GM21367 (cell line): ENCODE results near the gene SULT4A1.
"Not testable (repeated sequence)": the region's sequence is repeated elsewhere in the genome, so short reads cannot be mapped to it uniquely, and the experiment has no call there.

Experiments
- ATAC-seq: cut with Tn5 transposase; IDR thresholded peaks from one replicate; pipeline ENCODE4 v1.9.1; 2021; ENCODE audit not compliant: unreplicated experiment

The SULT4A1 gene

GRCh38 chr22:43862074-43862881 lies at the start of gene SULT4A1:
Gene SULT4A1, minus strand, starts transcription at chr22:43862513. Its CDS starts 131 bp downstream, at chr22:43862382.
- ATAC-seq: no peak

GRCh38 chr22:43911351-43911750 lies 49.0 kb upstream of the SULT4A1 start:
- ATAC-seq: no peak

GRCh38 chr22:43910178-43910695 lies 47.9 kb upstream of the SULT4A1 start:
- no peak for ATAC-seq

GRCh38 chr22:43909708-43910107 lies 47.4 kb upstream of the SULT4A1 start:
- ATAC-seq: no peak

GRCh38 chr22:43905681-43906080 lies 43.4 kb upstream of the SULT4A1 start:
- ATAC-seq: no peak

GRCh38 chr22:43904412-43904811 lies 42.1 kb upstream of the SULT4A1 start:
- ATAC-seq: not testable (repeated sequence)

GRCh38 chr22:43903033-43903432 lies 40.7 kb upstream of the SULT4A1 start:
- ATAC-seq: not testable (repeated sequence)

- ATAC-seq: no peak
Observed at GRCh38 chr22:43901976-43902643, 39.8 kb upstream of the SULT4A1 start.

- ATAC-seq: no peak
Observed at GRCh38 chr22:43900206-43900605, 37.9 kb upstream of the SULT4A1 start.

GRCh38 chr22:43897751-43898261 lies 35.5 kb upstream of the SULT4A1 start:
- no peak for ATAC-seq

GRCh38 chr22:43895986-43896645 lies 33.8 kb upstream of the SULT4A1 start:
- no peak for ATAC-seq

GRCh38 chr22:43894122-43894521 lies 31.8 kb upstream of the SULT4A1 start:
- no peak for ATAC-seq

GRCh38 chr22:43893266-43893665 lies 31.0 kb upstream of the SULT4A1 start:
- no peak for ATAC-seq

GRCh38 chr22:43892183-43892894 lies 30.0 kb upstream of the SULT4A1 start:
- no peak for ATAC-seq

GRCh38 chr22:43891360-43892182 lies 29.3 kb upstream of the SULT4A1 start, which contains the start of gene PNPLA5:
Gene PNPLA5, minus strand, starts transcription at chr22:43892013. Its CDS starts 133 bp downstream, at chr22:43891880.
- no peak for ATAC-seq

GRCh38 chr22:43890901-43891331 lies 28.6 kb upstream of the SULT4A1 start:
- ATAC-seq: no peak

- ATAC-seq: no peak
Observed at GRCh38 chr22:43889860-43890253, 27.5 kb upstream of the SULT4A1 start.

- no peak for ATAC-seq
Observed at GRCh38 chr22:43889201-43889859, 27.0 kb upstream of the SULT4A1 start.

GRCh38 chr22:43888740-43889139 lies 26.4 kb upstream of the SULT4A1 start:
- ATAC-seq: no peak
